CD4-positive, alpha-beta T cell treated with Interleukin-17A for 4 hours (primary cell): Measurements from ENCODE around the gene VSTM1.
"Not testable (repeated sequence)": the region's sequence is repeated elsewhere in the genome, so short reads cannot be mapped to it uniquely, and the experiment has no call there.

Experiments
- DNase-seq: peaks from one replicate; pipeline ENCODE4 v3.0.0-alpha.2; 2020; ENCODE audit warnings: mixed read lengths

The VSTM1 gene

DNA sequence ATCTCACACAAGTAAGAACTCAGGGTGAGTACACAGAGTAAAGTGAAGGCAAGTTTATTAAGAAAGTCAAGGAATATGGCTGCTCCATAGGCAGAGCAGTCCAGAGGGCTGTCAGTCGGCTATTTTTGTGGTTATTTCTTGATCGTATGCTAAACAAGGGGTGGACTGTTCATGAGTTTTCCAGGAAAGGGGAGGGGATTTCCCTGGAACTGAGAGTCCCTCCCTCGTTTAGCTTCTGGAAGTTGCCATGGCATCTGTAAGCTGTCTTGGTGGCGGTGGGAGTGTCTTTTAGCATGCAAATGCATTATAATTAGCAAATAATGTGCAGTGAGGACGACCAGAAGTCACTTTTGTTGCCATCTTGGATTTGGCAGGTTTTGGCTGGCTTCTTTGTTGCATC, 5.8 kb upstream of the VSTM1 start:
- DNase-seq = no peak

DNA sequence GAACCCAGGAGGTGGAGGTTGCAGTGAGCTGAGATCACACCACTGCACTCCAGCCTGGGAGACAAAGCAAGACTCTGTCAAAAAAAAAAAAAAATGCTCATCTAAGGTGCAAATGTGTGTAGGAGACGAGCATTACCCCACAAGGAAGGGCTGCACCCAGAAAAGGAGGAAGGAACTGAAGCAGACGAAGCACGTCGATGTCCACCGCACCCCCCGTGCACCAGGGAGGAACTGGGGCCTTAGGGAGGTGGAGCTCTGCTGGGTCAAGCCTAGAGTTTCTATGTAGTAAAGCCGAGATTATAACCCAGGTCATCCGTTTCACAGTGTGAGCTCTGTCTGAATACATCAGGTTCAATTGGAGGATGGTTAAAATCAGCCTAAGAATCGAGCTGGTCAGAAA, 1.1 kb downstream of the VSTM1 start:
- DNase-seq = no peak

DNA sequence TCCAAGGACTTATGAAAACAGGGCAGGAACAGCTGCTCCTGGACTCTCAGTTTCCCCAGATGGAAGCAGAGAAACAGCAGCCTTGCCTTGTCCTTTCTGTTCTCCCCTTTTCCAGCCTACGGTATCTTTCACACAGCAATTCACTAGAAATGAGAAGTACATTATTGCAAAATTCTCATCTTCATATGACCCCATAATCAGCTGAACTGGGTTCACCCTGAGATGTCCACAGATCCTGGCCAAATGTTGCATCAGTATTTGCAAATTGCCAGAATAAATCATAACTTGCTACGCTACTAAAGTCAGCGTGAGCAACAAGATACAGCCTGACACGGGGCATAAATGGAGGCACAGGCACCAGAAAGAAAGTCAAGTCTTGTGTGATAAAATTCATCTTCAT, 16.1 kb downstream of the VSTM1 start:
- DNase-seq = no peak

DNA sequence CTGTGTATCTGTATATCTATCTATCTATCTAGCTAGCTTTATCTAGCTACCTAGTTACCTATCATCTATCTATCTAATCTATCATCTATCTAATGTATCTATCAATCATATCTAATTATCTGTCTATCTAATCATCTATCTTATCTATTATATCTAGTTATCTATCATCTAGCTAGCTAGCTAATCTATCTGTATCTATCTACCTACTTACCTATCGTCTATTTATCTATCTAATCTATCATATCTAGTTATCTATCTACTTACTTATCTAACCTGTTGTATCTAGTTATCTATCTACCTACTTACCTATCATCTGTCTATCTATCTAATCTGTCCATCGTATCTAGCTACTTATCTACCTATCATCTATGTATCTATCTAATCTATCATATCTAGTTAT, 17.9 kb downstream of the VSTM1 start:
- DNase-seq = no peak

DNA sequence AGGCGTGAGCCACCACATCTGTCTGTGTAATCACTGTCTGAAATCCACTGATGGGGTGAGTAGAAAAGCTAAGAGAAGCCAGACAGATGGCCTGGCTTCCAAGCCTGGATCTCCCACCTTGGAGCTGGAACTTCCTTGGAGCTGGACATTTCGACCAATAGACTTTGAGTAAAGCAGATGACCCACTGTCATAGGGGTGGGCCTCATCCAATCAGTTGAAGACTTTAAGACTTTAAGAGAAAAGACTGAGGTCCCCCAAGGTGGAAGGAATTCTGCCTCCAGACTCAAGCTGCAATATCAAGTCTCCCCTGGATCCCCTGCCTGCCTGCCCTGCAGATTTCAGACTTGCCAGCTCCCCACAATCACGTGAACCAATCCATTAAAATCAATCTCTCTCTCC, 20.7 kb downstream of the VSTM1 start:
- DNase-seq = no peak

DNA sequence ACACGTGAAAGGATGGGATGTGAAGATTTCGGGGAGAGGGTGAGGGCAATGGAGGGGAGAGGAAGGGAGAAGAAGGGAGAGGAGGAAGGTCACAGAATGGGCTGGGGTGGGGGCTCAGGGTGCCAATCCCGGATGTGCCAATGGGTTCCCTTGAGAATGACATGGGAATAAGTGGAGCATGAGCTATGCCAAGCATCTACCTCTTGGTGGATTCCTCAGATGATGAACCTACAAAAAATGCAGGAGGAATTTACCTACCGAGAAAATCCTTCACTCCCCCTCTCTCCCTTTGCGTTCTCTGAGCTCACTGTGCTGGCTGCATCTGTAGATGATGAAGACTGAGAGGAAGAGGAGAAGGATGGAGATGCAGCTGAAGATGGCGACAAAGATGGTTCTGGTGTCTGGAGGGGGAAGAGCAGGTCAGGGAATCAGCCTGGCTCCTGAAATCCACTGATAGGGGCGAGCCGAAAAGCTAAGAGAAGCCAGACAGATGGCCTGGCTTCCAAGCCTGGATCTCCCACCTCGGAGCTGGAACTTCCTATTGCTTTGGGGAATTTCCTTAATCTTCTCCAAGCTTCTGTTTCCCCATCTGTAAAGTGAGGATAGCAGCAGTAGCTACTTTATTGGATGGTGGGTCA, 21.6 kb downstream of the VSTM1 start:
- DNase-seq = no peak

DNA sequence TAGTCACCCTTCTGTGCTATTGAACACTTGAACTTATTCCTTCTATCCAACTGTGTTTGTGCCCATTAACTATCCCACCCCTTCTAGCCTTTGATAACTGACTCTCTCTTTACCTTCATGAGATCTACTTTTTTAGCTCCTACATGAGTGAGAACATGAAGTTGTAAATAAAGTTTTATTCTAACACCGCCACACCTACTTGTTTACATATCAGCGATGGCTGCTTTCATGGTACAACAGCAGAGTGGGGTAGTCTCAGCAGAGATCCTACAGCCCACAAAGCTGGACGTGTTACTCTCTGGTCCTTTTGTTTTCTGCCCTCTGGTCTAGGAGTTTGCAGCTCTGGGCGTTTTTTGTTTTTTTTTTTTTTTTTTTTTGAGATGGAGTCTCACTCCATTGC, 23.7 kb downstream of the VSTM1 start:
- DNase-seq = no peak

DNA sequence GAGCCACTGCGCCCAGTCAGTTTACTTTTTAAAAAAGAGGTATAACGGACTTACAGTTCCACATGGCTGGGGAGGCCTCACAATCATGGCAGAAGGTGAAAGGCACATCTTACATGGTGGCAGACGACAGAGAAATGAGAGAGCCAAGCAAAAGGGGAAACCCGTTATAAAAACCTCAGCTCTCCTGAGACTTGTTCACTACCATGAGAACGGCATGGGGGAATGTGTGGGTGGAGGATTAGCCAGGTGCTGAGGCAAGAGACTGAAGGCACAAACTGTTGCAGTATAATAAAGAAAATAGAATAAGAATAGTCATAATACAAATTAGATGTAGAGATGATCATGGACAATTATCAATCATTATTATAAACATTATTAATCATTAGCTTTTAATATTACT, 27.2 kb downstream of the VSTM1 start:
- not testable (repeated sequence) for DNase-seq

DNA sequence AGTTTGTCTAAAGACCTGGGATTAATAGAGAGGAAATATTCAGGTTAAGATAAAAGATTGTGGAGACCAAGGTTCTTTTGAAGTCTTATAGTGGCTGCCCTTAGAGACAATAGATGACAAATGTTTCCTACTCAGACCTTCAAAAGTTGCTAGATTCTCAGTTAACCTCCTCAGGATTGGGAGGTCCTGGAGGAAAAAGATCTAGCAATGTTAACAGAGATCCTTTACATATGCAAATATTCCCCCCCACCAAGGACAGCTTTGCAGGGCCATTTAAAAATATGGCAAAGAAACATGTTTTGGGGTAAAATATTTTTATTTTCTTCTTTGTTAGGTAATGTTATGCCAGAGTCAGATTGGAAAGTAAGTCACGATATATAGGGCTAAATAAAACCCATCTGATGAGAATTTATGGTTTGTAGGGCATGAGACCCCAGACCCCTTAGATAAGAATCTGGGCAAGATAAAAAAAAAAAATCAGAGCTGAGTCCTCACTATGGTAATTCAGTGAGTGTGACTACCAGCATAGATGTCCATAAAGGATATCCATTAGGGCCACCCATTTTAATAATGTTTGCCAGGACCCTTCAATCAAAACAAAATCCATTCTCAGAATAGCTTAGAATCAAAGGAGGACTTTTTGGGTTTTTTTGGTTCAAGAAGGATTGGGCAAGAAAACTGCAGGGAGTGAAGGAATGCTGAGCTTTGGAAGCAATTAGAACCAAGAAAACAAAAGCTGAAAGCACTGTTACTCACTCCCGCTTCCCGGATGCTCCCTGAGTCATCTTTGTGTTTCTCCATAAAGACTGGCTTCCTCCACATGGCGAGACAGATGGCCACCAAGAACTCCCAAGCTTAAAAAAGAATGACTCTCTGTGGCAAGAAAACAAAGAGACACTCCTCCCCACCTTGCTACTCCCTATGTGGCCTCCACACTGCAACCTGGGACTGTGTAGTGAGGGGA, 28.2 kb downstream of the VSTM1 start:
- no peak for DNase-seq

DNA sequence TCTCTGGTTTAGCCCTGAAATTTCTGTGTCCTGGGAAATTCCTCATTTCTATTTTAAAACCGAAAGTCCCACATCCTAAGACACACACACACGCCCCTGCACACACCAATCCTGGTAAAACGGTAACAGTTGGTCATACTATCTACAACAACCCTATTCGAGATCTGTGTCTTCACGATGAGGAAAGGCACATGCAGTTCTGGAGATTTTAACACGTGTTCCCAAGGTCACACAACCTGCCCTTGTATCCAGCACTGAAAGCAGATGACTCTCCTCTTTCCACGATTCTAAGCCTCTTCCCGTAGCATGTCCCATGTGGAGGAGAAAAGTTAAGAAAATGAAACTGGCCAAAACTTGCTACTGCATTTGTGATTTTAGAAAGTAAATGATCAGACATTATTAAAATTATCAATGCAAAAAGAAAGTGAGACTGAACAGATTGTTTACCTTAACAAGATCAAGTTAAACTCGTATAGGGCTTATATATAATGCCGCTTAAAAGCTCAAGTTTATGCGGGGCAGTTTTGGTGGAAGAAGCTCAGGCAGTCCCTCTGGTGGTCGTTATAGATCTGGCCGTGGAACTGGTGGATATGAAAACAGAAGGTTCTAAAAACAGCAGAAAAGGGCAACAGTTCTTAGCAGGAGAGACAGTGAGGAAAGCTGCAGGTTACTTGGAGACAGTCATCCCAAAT, 32.7 kb downstream of the VSTM1 start:
- DNase-seq = no peak

DNA sequence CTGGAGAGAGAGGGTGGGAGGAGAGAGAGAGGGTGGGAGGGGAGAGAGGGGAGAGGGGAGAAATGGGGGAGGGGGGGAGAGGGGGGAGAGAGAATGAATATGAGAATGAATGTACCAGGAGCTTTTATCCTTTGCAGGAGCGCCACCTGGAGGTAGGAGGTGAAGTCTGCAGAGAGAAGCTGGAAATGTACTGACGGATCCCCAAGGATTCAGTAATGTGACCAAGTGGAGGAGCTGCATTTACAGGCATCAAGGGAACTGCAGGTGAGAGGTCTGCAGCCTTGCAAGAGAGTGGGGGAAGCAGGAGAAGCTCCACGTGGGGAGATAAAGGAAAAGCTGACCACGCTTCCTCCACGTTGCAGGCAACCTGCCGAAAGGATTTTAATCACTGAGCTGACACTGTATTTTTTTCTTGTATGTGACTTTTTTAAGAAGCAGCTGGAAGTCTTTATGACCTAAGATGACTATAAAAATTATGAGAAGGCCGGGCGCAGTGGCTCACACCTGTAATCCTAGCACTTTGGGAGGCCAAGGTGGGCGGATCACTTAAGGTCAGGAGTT, 33.7 kb downstream of the VSTM1 start:
- DNase-seq = peak; percentile 68

DNA sequence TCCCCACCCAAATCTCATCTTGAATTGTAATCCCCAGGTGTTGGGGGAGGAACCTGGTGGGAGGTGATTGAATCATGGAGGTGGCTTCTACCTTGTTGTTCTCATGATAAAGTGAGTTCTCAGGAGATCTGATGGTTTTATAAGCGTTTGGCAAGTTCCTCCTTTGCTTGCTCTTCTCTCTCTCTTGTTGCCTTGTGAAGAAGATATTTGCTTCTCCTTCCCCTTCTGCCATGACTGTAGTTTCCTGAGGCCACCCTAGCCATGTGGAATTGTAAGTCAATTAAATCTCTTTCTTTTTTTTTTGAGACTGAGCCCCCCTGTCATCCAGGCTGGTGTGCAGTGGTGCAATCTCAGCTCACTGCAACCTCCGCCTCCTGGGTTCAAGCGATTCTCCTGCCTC, 34.4 kb downstream of the VSTM1 start:
- no peak for DNase-seq

DNA sequence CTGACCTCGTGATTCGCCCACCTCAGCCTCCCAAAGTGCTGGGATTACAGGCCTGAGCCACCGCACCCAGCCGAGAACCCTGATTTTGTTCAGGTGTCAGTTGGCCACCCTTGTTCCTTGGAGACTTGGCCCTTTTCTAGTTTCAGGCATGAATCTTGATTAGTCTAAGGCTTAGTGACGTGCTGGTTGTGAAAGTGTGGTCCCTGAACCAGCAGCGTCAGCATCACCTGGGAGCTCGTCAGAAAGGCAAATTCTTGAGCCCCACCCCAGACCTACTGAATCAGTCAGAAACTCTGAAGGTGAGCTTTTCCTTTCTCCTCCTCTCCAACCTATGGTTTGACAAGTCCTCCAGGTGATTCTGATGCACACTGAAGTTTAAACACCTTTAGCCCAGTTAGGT, 37.0 kb downstream of the VSTM1 start:
- no peak for DNase-seq

DNA sequence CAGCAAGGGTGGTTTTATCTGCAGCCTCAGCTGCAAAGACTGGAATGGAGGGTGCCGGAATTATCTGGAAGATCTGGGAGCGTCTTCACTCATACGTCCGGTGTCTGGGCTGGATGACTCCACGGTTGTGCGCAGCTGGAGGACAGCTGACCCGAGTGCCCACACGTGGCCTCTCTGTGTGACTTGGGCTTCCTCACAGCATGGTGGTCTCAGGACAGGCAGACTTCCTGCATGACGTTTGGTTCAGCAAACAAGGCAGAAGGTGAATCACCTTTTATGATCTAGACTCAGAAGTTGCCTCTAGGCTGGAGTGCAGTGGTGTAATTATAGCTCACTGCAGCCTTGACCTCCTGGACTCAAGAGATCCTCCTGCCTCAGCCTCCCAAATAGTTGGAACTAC, 39.0 kb downstream of the VSTM1 start:
- DNase-seq = no peak

DNA sequence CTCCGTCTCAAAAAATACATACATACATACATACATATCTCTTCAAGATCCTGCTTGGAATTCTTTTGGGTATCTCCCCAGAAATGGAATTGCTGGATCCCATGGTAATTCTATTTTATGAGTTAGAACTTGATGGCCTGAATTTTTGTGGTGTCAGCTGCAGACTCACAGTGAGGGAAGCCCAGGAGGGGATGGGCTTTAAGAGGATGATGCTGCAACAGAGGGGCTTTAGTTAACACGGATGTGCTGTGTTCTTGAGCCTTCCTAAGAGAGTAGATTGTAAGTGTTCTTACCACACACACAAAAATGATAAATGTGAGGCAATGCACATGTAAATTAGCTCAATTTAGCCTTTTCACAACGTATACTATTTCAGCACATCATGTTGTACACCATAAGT, 40.5 kb downstream of the VSTM1 start:
- DNase-seq = no peak

DNA sequence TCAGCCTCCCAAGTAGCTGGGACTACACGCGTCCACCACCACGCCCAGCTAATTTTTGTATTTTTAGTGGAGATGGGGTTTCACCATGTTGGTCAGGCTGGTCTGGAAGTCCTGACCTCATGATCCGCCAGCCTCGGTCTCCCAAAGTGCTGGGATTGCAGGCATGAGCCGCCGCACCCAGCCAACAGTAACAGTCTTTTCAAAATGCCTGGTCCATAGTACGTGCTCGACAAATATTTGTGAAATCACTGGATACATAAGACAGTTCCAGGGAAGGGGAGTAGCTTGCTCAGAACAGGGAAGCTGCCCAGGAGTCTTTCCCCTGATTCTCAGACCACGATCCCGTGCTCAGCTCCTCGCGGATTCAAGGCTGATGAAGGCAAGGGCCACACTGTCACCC, 41.8 kb downstream of the VSTM1 start:
- DNase-seq = no peak

DNA sequence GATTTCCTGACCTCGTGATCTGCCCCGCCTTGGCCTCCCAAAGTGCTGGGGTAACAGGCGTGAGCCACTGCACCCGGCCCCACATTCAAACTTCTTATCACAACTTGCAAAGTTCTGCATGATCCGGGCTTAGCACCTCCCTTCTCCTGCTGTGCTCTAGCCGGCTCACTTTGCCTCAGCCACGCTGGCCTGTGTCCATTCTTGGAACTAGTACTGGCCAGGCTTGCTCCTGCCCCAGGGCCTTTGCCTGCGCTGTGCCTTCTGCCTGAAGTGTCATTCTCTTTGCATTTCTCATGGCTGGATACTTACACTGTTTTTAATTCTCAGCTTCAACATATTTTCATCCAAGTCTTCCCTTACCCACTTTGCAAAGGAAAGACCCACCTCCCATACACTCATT, 42.3 kb downstream of the VSTM1 start:
- DNase-seq = no peak

DNA sequence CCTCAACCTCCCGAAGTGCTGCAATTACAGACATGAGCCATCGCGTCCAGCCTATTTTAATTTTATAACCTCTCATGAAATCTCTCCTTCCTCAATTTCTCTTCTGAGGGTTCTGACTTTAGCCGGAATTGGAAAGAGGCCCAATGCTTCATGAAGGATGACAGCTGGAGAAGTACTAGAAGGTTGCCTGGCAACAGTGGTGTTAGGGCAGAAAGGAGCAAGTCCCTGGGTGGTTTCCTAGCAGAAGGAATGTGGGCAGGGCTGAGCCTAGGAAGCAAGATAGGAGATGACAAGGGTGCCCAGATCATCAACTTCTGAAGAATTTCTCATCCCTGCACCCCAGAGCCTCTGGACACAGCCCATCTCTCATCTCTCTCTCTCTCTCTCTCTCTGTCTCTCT, 46.4 kb downstream of the VSTM1 start:
- DNase-seq = no peak

DNA sequence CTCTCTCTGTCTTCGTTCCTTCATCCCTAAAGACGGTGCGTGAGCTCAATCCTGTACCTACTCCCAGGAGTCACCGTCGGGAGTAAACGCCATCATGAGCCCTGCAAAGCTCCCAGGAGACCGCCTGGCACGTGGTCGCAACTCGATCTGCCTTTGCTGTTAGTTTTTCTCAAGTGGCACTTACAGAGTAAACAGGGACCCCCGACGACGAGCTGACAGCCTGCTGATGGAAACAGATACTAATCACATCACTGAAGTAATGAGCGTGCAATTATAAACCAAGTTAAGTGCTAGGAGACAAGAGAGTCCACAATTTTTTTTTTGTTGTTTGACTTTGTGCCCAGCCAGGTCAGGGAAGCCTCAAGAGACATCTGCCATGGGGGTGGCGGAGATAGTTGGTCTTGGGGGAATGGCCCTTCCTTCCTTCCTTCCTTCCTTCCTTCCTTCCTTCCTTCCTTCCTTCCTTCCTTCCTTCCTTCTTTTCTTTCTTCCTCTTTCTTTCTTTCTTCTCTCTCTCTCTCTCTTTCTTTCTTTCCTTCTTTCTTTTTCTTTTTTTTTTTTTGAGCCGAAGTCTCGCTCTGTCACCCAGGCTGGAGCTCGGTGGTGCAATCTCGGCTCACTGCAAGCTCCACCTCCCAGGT, 48.7 kb downstream of the VSTM1 start:
- DNase-seq = no peak

DNA sequence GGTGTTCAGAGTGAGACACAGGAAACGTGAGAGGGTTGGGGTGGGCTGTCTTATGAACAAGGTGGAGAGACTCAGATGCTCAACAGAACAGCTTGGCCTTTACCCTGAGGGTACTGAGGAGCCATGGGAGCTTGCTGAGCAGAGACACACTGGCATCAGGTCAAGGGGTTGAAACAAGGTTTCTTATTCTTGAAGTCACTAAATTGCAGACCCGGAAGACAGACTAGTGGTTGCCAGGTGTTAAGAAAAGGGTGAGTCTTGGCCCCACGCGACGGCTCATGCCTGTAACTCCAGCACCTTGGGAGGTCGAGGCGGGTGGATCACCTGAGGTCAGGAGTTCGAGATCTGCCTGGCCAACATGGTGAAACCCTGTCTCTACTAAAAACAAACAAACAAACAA, 49.8 kb downstream of the VSTM1 start:
- no peak for DNase-seq

DNA sequence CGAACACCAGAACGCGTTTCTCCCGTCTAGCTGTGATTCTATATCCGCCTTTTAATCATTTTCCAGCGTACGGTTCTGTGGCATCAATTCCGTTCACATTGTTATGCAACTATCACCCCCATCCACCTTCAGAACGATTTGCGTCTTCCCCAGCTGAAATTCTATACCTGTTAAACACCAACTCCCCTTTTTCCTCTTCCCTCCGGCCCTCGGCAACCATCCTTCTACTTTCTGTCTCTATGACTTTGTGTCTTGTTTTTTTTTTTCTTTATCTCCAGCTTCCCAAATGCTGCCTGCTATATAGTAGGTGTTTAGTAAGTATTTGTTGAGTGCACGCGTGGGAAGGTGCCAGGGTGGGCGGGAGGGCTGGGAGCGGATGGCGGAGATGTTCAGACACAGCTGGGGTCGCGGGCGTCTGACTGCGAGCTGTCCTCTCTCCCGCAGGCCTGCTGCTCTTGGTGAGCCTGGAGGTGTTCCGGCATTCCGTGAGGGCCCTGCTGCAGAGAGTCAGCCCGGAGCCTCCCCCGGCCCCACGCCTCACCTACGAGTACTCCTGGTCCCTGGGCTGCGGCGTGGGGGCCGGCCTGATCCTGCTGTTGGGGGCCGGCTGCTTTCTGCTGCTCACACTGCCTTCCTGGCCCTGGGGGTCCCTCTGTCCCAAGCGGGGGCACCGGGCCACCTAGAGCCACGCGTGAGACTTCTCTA, 52.0 kb downstream of the VSTM1 start:
- no peak for DNase-seq

DNA sequence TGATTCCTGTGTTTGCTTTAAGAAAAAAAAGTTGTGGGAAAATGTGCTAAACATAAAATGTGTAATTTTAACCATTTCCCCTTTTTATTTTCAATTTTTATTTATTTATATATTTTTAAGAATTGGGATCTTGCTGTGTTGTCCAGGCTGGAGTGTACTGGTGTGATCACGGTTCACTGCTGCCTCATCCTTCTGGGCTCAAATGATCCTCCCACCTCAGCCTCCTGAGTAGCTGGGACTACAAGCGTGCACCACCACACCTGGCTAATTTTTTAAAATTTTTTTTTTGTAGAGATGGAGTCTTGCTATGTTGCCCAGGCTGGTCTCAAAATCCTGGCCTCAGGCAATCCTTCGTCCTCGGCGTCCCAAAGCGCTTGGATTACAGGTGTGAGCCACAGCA, 53.2 kb downstream of the VSTM1 start:
- no peak for DNase-seq
